Breast epithelium (tissue), 3 donors: ENCODE data around the gene TM9SF2.

Experiments used
- CTCF ChIP-seq, 3 donors: fragments of 450-650 bp; IDR thresholded peaks; one replicate each; pipeline ENCODE4 v1.5.1; 2016 to 2017; ENCODE audit warnings: antibody characterized with exemption in 3 of 3, mild to moderate bottlenecking in 3 of 3, moderate library complexity in 3 of 3
- POLR2A ChIP-seq: fragments of 450-650 bp; IDR thresholded peaks from one replicate; pipeline ENCODE4 v1.6.1; 2016; ENCODE audit warnings: antibody characterized with exemption, mild to moderate bottlenecking, moderate library complexity

GRCh38 chr13:99572131-99572530, 70.9 kb downstream of the TM9SF2 start:
- TF ChIP-seq CTCF (IDR thresholded peaks at IDR 0.05) (no peak), POLR2A (no peak)
